ENCODE data around the gene CTSO. TPM values are rescaled to one million over a fixed set of nuclear protein-coding genes. Genes with fewer than 3 reads are reported as not detected.
"Not testable (repeated sequence)": the region's sequence is repeated elsewhere in the genome, so short reads cannot be mapped to it uniquely, and the experiment has no call there.

Gene CTSO
- total RNA-seq, 1 donor from 2014 or later, result 7.4 TPM

DNA sequence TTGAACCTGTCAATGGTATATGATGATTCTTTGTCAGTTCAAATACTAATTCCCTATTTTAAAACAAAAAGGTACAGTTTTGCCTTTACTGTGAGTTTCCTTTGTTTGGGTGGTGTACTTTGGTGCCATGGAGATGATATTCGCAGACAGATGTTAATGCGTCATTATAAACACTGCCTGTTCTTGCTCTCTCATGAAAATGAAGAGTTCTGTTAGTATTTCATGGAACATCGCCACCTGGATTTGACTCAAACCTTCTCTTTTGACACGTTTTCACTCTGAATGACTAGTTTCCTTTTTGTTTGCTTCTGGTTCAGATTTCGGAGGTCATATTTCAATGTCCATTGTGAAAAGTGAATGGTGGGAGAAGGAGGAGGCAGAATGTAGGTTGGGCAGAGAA lies 6.9 kb upstream of the CTSO start:
- ATAC-seq (peak; percentile 51), DNase-seq (ENCODE audit: missing footprints) (no peak)
- intact Hi-C loops (cut with DNase I), result no loop called here

DNA sequence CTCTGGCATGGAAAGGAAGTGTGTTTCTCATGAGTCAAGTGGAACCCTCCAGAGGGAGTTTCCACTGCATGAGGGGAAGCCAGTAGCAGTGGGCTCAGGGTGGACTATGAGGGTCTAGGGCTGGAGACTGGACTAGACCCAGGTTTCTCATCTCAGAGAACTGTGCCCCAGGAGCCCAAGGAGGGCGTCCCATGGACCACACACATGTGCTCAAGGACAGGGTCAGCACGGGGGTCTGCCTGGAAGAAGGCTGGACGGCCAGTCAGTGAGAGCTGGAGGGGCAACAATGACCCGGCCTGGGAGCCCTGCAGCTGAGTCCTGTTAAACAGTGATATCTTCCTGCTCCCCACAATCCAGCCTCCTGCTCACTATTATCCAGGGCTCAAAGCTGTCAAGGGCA lies 5.8 kb upstream of the CTSO start:
- no peak for DNase-seq (ENCODE audit: missing footprints)
- intact Hi-C loops (cut with DNase I), result no loop called here
- no peak for ATAC-seq

GRCh38 chr4:155956461-155956860 lies 2.8 kb upstream of the CTSO start:
- DNase-seq (ENCODE audit: missing footprints) (no peak), ATAC-seq (no peak)
- intact Hi-C loops (cut with DNase I), result no loop called here

DNA sequence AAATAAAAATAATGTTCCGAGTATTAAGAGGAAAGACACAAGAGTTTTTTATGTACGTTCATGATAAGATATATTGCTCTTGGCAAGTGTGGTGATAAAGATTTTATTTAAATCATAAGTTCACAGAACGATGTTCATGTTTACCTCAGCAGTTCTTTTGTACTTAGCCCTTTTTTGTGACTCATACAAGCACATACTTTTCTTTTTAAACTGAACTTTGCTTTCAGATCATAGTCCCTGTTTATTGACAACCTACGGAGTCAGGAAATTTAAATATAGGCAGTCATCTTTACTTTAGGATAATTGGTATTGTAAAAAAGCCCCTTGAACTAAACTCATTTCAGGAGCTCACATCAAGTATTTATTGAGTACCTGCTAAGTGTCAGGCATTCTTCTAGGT lies 1.3 kb upstream of the CTSO start:
- intact Hi-C loops (cut with DNase I), result no loop called here
- no peak for DNase-seq (ENCODE audit: missing footprints)
- ATAC-seq, result no peak

- intact Hi-C loops (cut with DNase I), result no loop called here
- DNase-seq (ENCODE audit: missing footprints) (no peak), ATAC-seq (no peak)
These were observed 536 bp upstream of the CTSO start for GRCh38 chr4:155954118-155954685.

GRCh38 chr4:155952501-155952901 lies 1.2 kb downstream of the CTSO start:
- DNase-seq (ENCODE audit: missing footprints) (no peak), ATAC-seq (no peak)
- intact Hi-C loops (cut with DNase I), result loop anchor here (2.0 kb wide), 2 partner anchors 144 to 548 kb away; no protein-coding TSS in a partner anchor

DNA sequence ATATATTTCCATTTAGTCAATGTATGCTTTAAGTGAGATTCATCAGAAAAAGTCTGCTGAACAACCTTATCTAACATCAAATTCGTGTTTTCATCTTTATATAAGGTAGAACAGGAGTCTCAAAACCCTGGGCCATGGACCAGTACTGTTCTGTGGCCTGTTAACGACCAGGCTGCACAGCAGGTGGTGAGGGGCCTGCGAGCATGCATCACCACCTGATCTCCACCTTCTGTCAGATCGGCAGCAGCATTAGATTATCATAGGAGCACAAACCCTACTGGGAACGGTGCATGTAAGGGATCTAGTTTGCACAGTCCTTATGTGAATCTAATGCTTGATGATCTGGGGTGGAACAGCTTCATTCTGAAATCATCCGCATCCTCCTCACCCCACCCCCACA lies 3.2 kb downstream of the CTSO start:
- DNase-seq (ENCODE audit: missing footprints), result no peak
- intact Hi-C loops (cut with DNase I), result no loop called here

DNA sequence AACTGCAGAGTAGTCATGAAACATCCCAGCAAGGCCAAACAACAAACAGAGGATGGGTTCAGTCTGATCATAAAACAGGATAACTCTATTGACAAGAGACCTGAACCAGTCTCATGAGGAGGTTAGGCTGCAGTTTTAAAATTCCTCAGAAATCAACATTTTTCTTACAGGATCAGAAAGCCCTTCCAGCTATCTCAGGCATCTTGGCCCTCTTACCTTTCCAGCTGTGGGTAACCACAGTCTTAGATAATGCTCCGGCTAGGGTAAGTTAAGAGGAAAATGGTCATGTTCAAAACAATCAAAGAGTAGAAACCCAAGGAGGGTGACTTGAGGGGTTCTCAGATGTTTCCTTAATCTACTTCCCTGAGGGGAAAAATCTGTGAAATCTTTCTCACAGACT lies 5.1 kb downstream of the CTSO start:
- DNase-seq (ENCODE audit: missing footprints) (no peak), ATAC-seq (no peak)
- intact Hi-C loops (cut with DNase I), result no loop called here

More for the DNA sequence above, 3.2 kb downstream of the CTSO start:
- no peak for ATAC-seq

DNA sequence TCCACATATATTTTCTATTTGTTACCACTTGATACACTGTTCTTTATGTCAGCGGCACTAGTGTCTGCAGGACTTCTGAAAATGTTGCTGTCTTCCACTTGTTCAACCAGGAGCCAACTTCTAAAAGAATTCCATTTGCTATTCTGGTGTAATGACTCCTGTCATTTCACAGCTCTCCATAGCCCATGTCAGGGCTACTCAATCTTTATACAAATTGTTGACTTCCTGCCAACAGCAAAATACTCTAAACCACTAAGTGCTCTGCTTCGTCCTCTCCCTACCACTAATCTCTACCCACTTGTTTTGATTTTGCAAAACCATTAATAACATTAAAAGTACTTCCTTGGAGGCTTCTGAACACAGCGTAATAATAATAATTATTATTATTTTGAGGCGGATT lies 7.2 kb downstream of the CTSO start:
- peak; percentile 42 for ATAC-seq
- DNase-seq (ENCODE audit: missing footprints), result no peak
- intact Hi-C loops (cut with DNase I), result no loop called here

DNA sequence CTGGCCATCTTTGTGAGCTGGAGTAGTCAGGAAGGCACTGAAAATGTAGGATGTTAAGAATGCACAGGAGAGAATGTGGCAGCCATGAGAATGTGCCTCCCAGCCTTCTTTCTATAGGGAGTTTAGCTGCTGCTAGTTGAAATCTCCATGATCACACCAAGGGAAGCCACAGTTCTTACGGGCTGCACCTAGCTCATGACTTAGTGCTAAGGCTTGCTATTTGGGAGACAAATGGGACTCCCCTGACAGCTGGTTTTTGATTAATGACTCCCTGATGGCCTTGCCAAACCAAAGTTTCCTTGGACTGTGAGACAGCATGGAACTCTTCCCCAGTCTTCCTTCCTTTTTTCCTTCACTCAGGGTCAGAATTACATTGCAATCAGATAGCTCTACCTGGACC lies 9.2 kb downstream of the CTSO start:
- no peak for DNase-seq (ENCODE audit: missing footprints)
- no peak for ATAC-seq
- intact Hi-C loops (cut with DNase I), result no loop called here

GRCh38 chr4:155943605-155944291 lies 9.9 kb downstream of the CTSO start:
- ATAC-seq (no peak), DNase-seq (ENCODE audit: missing footprints) (no peak)
- intact Hi-C loops (cut with DNase I), result no loop called here

- ATAC-seq, result no peak
- intact Hi-C loops (cut with DNase I), result no loop called here
- DNase-seq (ENCODE audit: missing footprints), result no peak
These were observed 11.8 kb downstream of the CTSO start for GRCh38 chr4:155941820-155942219.

DNA sequence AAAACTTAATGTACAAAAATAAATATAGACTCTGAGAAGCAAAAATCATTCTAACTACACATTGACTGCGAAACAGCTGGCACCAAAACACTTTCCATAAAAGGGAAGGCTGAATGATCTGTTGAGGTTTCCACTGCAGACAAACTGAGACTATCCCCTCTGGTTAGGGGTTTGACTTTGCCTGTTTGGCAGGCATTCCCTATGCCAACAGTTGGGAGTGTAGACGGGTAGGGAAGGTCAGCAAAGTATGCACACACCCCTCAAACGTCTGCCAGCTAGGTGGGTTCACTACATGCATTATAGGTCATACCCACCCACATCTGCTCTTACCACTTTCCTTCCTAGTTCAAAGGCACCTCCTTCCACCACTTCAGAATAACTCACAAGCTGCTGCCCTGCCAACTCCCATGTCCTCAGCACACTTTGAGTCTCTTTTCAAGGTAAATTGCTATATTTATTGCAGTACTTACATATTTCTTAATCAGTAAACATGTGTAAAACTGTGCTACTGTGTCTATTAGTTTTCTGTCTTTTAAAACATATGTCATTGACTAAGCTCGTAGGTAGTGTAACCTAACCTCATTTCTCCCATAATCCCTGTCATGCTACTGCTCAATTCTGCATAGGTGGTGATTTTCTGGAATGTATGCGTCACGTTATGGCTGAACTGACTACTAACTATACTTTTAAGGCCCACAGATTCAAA lies 12.4 kb downstream of the CTSO start:
- intact Hi-C loops (cut with DNase I), result no loop called here
- DNase-seq (ENCODE audit: missing footprints) (no peak), ATAC-seq (no peak)

DNA sequence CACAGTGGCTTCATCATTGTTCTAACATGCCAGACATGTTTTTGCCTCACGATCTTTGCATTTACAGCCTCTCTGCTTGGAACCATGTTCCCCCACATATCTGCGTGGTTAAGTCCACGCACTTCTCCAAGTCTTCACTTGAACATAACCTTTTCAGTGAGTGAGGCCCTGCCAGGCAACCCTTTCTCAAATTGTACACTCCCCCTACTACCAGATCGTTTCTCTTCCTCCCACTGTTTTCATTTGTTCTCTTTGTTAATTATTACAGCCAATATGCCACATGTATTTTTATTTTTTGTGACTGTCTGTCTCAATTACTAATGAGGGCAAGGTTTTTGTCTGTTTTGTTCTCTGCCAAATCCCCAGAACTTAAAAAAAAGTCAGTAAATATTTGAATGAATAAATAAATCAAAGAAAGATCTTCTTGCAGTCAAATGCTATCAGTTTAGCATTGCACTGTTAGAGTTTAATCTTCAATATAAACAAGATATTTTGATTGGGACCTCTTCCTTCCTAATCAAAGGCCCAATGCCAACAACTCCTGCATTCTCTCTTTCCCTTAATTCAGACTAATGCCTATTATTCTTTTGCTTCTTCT lies 18.2 kb downstream of the CTSO start:
- intact Hi-C loops (cut with DNase I), result no loop called here
- DNase-seq (ENCODE audit: missing footprints), result no peak
- ATAC-seq, result no peak

- DNase-seq (ENCODE audit: missing footprints); ATAC-seq; intact Hi-C loops (cut with DNase I): not testable (repeated sequence)
These were observed 19.0 kb downstream of the CTSO start for GRCh38 chr4:155934634-155935033.

- DNase-seq (ENCODE audit: missing footprints) (no peak), ATAC-seq (no peak)
- intact Hi-C loops (cut with DNase I), result no loop called here
These were observed 22.0 kb downstream of the CTSO start for GRCh38 chr4:155931634-155932033.

DNA sequence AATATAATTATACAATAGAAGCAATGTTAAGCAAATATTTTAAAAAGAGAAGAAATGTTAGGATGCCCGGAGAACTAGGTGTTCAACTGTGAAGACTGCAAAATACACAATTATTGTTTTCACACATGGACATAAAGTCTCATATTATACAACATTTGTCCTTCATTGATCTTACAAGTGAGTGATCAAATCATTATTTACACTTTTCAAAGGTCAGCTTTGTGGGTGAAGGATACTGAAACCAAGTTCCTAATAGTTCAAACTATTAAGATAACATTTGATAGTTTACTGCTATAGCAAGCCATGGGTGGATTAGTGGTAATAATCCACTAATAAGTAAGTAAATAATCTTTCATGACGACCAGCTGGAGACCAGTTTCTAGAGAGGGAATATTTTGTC lies 23.3 kb downstream of the CTSO start:
- intact Hi-C loops (cut with DNase I), result no loop called here
- DNase-seq (ENCODE audit: missing footprints) (no peak), ATAC-seq (no peak)

- intact Hi-C loops (cut with DNase I), result no loop called here
- DNase-seq (ENCODE audit: missing footprints), result no peak
- no peak for ATAC-seq
These were observed 23.8 kb downstream of the CTSO start for GRCh38 chr4:155929833-155930232.

- no peak for DNase-seq (ENCODE audit: missing footprints)
- intact Hi-C loops (cut with DNase I), result no loop called here
These were observed 29.0 kb downstream of the CTSO start for GRCh38 chr4:155924637-155925036.

GRCh38 chr4:155921597-155921996 lies 32.1 kb downstream of the CTSO start:
- ATAC-seq (no peak), DNase-seq (ENCODE audit: missing footprints) (no peak)
- intact Hi-C loops (cut with DNase I), result no loop called here

More at GRCh38 chr4:155924637-155925036, 29.0 kb downstream of the CTSO start:
- ATAC-seq, result no peak
